CD4-positive, alpha-beta T cell treated with Interleukin-15 for 4 hours (primary cell): ENCODE results near the gene TBC1D10B.
A peak's percentile ranks its signal among the peaks of the same experiment; 100 is the strongest.
"Not testable (repeated sequence)": the region's sequence is repeated elsewhere in the genome, so short reads cannot be mapped to it uniquely, and the experiment has no call there.

Experiments used
- DNase-seq: peaks from one replicate; pipeline ENCODE4 v3.0.0-alpha.2; 2020; ENCODE audit warnings: low spot score

TBC1D10B gene

DNA sequence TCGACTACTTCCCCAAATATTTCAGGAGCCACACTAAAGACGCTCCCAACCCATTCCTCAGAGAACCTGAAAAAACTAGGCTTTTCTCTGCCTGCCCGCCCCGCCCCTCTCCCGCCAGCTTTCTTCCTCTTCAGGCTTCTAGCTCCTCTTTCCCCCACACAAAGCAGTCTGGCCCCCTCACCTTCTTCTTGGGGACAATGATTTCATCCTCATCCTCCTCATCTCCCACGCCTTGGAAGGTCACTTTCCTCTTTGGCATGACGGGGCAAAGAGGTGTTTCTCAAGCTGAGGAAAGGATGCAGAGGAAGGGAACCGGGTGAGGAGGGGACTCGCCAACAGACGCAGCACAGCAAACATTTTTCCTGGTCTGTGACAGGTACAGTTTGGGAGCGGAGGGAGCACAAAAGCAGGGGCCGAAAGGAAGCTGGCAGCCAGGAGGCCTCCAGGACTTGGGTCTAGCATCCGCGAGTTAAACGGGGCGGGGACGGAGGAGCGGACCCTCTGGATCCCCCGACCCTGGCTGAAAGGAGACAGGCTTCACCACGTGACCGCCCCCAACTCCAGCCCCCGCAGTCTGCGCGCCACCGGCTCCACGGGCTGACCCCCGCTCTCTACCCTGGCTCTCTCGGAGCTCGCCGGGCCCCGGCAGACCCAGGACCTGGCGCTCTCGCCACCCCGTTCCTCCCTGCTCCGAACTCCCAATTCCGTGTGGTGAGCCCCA is 15.7 kb downstream of the TBC1D10B start:
- DNase-seq = no peak

DNA sequence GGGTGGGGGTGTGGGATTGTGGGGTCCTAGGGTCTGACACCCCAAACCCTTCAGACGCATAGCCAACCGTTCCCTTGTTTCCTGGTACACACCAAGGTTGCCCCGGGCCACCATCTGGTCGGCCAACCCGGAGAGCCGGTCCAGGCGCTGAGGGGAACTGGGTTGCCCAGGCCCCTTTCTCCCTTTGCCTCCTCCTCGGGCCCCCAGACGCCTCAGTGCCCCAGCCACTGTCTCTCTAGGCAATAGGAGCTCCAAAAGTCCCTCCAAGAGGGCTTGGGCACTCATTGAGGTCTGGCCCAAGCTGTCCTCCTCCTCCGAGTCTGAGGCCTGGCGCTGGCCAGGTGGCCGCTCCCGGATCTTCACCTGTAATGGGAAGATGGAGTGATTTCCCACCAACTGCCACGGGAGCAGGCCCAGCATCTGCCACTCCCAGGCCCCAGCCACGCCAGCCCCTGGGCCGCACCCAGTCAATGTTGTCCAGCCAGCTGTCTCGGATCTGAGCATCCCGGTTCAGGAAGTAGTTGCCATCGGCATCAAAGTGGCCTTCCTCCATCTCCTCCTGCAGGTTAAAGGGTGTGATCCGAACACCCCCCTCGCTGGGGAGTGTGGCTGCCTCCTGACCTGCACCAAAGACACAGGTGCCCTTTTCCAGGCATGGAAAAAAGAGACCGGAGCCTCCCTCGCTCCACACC is 16.7 kb downstream of the TBC1D10B start:
- no peak for DNase-seq

GRCh38 chr16:30352488-30353401 is 17.5 kb downstream of the TBC1D10B start:
- no peak for DNase-seq

GRCh38 chr16:30351586-30352419 is 18.5 kb downstream of the TBC1D10B start:
- no peak for DNase-seq

GRCh38 chr16:30351001-30351441 is 19.3 kb downstream of the TBC1D10B start:
- no peak for DNase-seq

- peak; percentile 42 for DNase-seq
Measured at GRCh38 chr16:30350134-30350871, 20.0 kb downstream of the TBC1D10B start.

DNA sequence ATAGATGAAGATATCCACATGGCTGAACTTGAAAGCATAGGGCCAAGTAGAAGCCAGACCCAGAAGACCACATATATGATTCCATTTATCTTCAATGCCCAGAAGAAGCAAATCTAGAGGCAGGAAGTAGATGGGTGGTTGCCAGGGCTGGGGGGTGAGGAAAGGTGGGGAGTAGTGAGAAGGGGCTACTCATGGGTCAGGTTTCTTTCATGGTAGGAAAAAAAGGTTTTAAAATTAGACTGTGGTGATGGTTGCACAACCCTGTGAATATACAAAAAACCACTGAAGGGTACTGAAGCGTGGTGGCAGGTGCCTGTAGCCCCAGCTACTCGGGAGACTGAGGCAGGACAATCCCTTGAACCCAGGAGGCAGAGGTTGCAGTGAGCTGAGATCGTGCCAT is 20.6 kb downstream of the TBC1D10B start:
- DNase-seq = no peak

DNA sequence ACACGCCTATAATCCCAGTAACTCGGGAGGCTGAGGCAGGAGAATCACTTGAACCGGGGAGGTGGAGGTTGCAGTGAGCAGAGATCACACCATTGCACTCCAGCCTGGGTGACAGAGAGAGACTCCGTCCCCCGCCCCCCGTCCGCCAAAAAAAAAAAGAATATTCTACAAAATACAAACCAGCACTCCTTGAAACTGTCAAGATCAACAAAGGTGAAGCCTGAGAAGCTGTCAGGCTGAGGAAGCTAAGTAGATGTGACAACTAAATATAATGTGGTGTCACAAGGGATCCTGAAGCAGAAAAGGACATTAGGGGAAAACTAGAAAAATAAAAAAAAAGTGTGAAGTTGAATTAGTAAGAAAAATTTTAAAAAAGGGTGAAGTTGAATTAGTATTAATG is 21.4 kb downstream of the TBC1D10B start:
- DNase-seq = no peak

DNA sequence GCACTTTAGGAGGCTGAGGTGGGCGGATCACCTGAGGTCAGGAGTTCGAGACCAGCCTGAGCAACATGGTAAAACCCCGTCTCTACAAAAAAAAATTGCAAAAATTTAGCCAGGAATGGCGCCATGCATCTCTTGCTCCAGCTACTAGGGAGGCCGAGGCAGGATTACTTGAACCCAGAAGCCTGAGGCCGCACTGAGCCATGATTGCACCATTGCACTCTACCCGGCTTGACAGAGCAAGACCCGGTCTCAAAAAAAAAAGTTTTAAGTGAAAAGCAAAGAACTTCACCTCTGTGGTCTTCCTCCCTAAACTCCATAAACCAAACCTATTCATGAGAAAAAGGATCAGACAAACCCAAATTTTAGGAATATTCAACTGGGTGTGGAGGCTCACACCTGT is 22.2 kb downstream of the TBC1D10B start:
- no peak for DNase-seq

GRCh38 chr16:30346286-30346685 is 24.0 kb downstream of the TBC1D10B start:
- no peak for DNase-seq

- DNase-seq = not testable (repeated sequence)
Measured at GRCh38 chr16:30343491-30343820, 26.8 kb downstream of the TBC1D10B start.

GRCh38 chr16:30342751-30343490 is 27.4 kb downstream of the TBC1D10B start:
- DNase-seq = no peak

- not testable (repeated sequence) for DNase-seq
Measured at GRCh38 chr16:30341971-30342370, 28.3 kb downstream of the TBC1D10B start.

GRCh38 chr16:30340621-30341020 is 29.7 kb downstream of the TBC1D10B start:
- no peak for DNase-seq

DNA sequence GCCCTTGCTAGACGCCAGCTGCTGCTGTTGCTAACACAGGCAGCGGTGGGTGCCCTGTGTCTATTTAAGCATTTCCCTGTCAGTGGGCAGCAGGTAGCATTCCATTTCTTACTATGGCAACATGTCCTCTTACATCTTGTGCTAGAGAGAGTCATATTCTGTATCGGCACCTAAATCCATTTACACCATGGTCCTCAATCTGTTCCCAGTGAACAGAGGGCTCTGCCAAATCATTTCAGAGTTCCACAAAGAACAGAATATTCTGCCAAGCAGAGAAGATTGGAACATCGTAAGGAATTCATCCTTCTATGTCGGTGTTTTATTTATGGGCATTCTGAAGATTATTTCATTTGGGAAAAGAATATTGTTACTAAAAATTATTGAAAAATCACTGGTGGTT is 31.6 kb downstream of the TBC1D10B start:
- not testable (repeated sequence) for DNase-seq

- not testable (repeated sequence) for DNase-seq
Measured at GRCh38 chr16:30337964-30338357, 32.3 kb downstream of the TBC1D10B start.

DNA sequence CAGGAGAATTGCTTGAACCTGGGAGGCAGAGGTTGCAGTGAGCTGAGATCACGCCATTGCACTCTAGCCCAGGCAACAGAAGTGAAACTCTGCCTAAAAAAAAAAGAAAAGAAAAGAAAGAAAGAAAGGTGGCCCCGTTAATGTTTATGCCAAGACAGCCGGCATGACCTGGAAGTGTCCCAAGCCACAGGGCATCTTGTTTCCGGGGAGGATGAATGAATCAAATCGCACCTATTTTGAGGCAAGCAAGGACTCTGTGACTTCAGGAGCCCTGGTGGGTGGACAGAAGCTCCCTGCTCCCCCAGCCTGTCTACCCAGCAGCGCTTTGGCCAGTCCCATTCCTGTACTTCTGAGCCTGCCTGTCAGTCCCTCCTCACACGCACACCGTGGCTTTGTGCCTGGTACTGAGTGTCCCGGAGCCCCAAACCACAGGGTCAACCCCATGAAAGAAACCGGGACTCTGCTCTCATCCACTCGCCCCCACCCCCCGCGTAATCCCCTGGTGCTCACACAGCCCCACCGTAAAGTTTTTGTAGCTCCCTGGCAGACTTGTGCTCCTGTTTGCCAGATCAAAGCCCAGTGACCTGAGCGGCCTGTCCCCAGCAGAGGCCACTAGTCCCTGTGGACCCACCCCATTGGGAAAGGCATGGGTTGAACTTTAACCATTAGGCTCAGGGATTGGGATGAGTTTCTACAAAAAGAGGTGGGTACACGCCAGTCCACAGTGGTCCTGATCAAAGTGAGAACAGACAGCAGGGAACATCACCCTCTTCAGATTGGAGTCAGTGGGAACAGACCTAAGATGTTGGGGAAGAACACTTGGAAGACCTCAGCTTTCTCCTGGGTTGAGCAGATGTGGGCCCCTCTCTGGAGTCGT is 34.5 kb downstream of the TBC1D10B start:
- DNase-seq = no peak

DNA sequence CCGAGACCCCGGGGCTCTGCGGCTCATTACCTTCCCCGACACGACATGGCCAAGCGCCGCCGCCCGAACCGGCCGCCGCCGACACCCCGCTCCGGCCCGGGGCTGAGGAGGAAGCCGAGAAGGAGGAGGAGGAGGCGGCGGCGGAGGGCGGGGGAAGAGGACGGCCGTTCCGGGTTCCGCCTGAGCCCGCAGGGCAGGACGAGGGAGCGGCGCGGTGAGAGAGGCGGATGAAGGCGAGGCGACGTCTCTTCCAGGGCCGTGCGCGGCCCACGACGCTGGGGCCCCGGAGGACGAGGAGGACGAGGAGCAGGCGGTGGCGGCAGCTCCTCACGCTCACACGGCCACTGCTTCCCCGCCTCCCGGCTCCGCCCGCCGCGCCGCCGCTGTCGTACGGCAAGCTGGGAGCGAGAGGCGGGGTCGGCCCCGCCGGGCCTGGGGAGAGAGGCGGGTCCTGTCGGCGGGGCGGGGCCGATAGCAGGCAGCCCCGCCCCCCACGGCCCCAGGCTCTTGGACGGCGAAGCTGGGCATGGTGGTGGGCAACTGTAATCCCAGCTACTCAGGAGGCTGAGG is 35.2 kb downstream of the TBC1D10B start:
- peak; percentile 79 for DNase-seq

DNA sequence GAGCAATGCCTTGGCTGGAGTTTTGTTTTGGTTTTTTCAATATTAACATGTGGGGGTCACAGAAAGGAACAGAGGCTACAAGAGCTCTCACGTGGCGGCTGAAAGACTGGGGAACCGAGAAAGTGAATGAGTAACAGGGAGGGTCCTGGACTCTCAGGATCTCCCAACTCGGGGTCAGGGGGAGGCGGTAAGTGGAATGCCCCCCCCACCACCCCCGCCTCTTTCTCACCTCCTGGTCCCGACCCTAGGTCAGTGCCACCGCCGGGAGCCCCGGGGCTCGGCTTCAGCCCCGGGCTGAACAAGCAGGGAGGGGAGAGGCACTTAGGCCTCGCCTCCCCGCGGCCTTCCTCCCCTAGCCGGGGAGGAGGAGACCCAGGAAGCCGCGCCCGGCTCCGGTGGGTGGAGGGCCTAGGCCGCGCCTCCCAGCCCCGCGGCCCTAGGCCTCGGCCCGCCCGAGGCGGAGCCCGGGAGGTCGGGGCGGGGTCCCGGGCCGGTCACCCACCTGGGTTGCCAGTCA is 35.8 kb downstream of the TBC1D10B start:
- peak; percentile 85 for DNase-seq
